WTC11 (cell line): ENCODE measurements around the gene MTREX. TPM values are rescaled to one million over a fixed set of nuclear protein-coding genes. Genes with fewer than 3 reads are reported as not detected.

ENCODE experiments used
- ATAC-seq: fragments of 200-7000 bp; cut with Tn5 transposase; 2 replicates; pipeline ENCODE4 v1.10.0; 2021; ENCODE audit warnings: mild to moderate bottlenecking, moderate library complexity
- CTCF ChIA-PET: fragments of 300-600 bp; sonication (Branson Sonifier 250); formaldehyde crosslinking; loops from one replicate; lab custom pipeline; 2021; ENCODE audit warnings: antibody characterized with exemption; lab: Charles Lee
- POLR2A ChIA-PET: fragments of 350-600 bp; sonication (Branson Sonifier 250); formaldehyde crosslinking; loops from one replicate; lab custom pipeline; 2021; ENCODE audit warnings: antibody characterized with exemption; lab: Charles Lee
- DNase-seq: peaks from one replicate; pipeline ENCODE4 v3.0.0; 2021; ENCODE audit warnings: low spot score
- H3K27ac Mint-ChIP-seq: 2 replicates; pipeline ENCODE4 v1.8.0; 2021; ENCODE audit warnings: mixed read lengths
- H3K27me3 Mint-ChIP-seq: 2 replicates; pipeline ENCODE4 v1.8.0; 2021; ENCODE audit warnings: low read depth, mild to moderate bottlenecking, moderate library complexity, mixed read lengths
- H3K36me3 Mint-ChIP-seq: 2 replicates; pipeline ENCODE4 v1.8.0; 2021; ENCODE audit warnings: mixed read lengths
- H3K4me1 Mint-ChIP-seq: 2 replicates; pipeline ENCODE4 v1.8.0; 2022; ENCODE audit warnings: mixed read lengths
- H3K4me3 Mint-ChIP-seq: 2 replicates; pipeline ENCODE4 v1.8.0; 2021; ENCODE audit warnings: mild to moderate bottlenecking, moderate library complexity, mixed read lengths
- H3K9me3 Mint-ChIP-seq: 2 replicates; pipeline ENCODE4 v1.8.0; 2021; ENCODE audit warnings: mixed read lengths
- ARID4B ChIP-seq: sonication (generic); formaldehyde crosslinking; IDR thresholded peaks from 2 replicates; pipeline ENCODE4 v1.8.0; 2023; ENCODE audit warnings: missing genetic modification reagents, mild to moderate bottlenecking, borderline replicate concordance
- FOXK1 ChIP-seq: sonication (generic); formaldehyde crosslinking; IDR thresholded peaks from 2 replicates; pipeline ENCODE4 v1.8.0; 2022; ENCODE audit warnings: mild to moderate bottlenecking, moderate library complexity, missing genetic modification reagents
- GTF2I ChIP-seq: fragments of 250-450 bp; sonication (Bioruptor Pico); conservative IDR thresholded peaks from 2 replicates; pipeline ENCODE4 v1.4.0; 2021; ENCODE audit warnings: mild to moderate bottlenecking
- KAT7 ChIP-seq: sonication (generic); formaldehyde crosslinking; IDR thresholded peaks from 2 replicates; pipeline ENCODE4 v1.8.1; 2023; ENCODE audit warnings: missing genetic modification reagents, mild to moderate bottlenecking, borderline replicate concordance
- NFE2L1 ChIP-seq: sonication (generic); formaldehyde crosslinking; IDR thresholded peaks from 2 replicates; pipeline ENCODE4 v1.8.1; 2023; ENCODE audit warnings: missing genetic modification reagents
- SMAD4 ChIP-seq: sonication (generic); formaldehyde crosslinking; IDR thresholded peaks from 2 replicates; pipeline ENCODE4 v1.8.0; 2022; ENCODE audit warnings: mild to moderate bottlenecking, missing genetic modification reagents
- USF2 ChIP-seq: sonication (generic); formaldehyde crosslinking; IDR thresholded peaks from 2 replicates; pipeline ENCODE4 v1.8.1; 2023; ENCODE audit warnings: mild to moderate bottlenecking, missing genetic modification reagents, moderate library complexity
- ZBTB21 ChIP-seq: sonication (generic); formaldehyde crosslinking; IDR thresholded peaks from 2 replicates; pipeline ENCODE4 v1.8.1; 2023; ENCODE audit warnings: mild to moderate bottlenecking, missing genetic modification reagents, borderline replicate concordance
- ZNF138 ChIP-seq: sonication (generic); formaldehyde crosslinking; conservative IDR thresholded peaks from 2 replicates; pipeline ENCODE4 v1.8.1; 2022; ENCODE audit warnings: mild to moderate bottlenecking, moderate library complexity, missing genetic modification reagents
- ZNF317 ChIP-seq: sonication (generic); formaldehyde crosslinking; IDR thresholded peaks from 2 replicates; pipeline ENCODE4 v1.8.1; 2023; ENCODE audit warnings: low read depth, mild to moderate bottlenecking, moderate library complexity, missing genetic modification reagents, borderline replicate concordance
- ZNF396 ChIP-seq: fragments of 250-450 bp; sonication (Bioruptor Pico); IDR thresholded peaks from 2 replicates; pipeline ENCODE4 v1.8.0; 2021; ENCODE audit warnings: mild to moderate bottlenecking, moderate library complexity, borderline replicate concordance
- ZNF671 ChIP-seq: fragments of 250-450 bp; sonication (Bioruptor Pico); IDR thresholded peaks from 2 replicates; pipeline ENCODE4 v1.8.0; 2021; ENCODE audit warnings: mild to moderate bottlenecking
- total RNA-seq: library from RNA; stranded (reverse); gene quantifications from 3 replicates; pipeline ENCODE4 v1.2.3, GENCODE V29; 2021

Gene MTREX
- total RNA-seq, 1 experiment from 2014 or later: 110 TPM

- Mint-ChIP-seq H3K27me3 (no peaks in the 10 kb centered on the region), H3K27ac (peak overlapping the region; percentile 87), H3K4me3 (no peak overlapping the region), H3K36me3 (peaks cover 28% of the 10 kb centered on the region), H3K4me1 (peaks cover 46% of the 10 kb centered on the region), H3K9me3 (peaks cover 3% of the 10 kb centered on the region)
- TF ChIP-seq ARID4B (CRISPR knock-in tag): no peak
- TF ChIP-seq ZNF396 (CRISPR knock-in tag): no peak
- no peak for TF ChIP-seq SMAD4 (CRISPR knock-in tag)
- no peak for DNase-seq
- CTCF ChIA-PET: interaction anchor here (5.1 kb wide), 1 partner anchor 251 kb away, joined by 21 read pairs; no protein-coding TSS in a partner anchor
- POLR2A ChIA-PET: no interaction called here
- ATAC-seq: peak; percentile 46
Measured at GRCh38 chr5:55441107-55441771, 133.4 kb downstream of the MTREX start.

- peak overlapping the region; percentile 87; the same call in 1 of the 2 replicates for H3K27ac Mint-ChIP-seq
- POLR2A ChIA-PET: no interaction called here
- peaks cover 22% of the 10 kb centered on the region for H3K36me3 Mint-ChIP-seq
- ATAC-seq (no peak), DNase-seq (no peak)
- CTCF ChIA-PET: interaction anchor here (5.1 kb wide), 1 partner anchor 250 kb away, joined by 21 read pairs; no protein-coding TSS in a partner anchor
- H3K27me3 Mint-ChIP-seq: no peaks in the 10 kb centered on the region
- TF ChIP-seq ZNF138 (CRISPR knock-in tag): no peak
- TF ChIP-seq NFE2L1 (CRISPR knock-in tag): no peak
- no peak for TF ChIP-seq KAT7
- no peak for TF ChIP-seq ZNF317
- no peak for TF ChIP-seq ZBTB21 (CRISPR knock-in tag)
- TF ChIP-seq ZNF671: no peak
- no peak for TF ChIP-seq SMAD4 (CRISPR knock-in tag)
- no peak for TF ChIP-seq USF2 (CRISPR knock-in tag)
- TF ChIP-seq GTF2I (CRISPR knock-in tag): no peak
- no peak for TF ChIP-seq ARID4B (CRISPR knock-in tag)
- no peak for TF ChIP-seq FOXK1 (CRISPR knock-in tag)
- H3K4me1 Mint-ChIP-seq: peaks cover 49% of the 10 kb centered on the region
- no peak overlapping the region for H3K4me3 Mint-ChIP-seq
- H3K9me3 Mint-ChIP-seq: no peaks in the 10 kb centered on the region
Measured at GRCh38 chr5:55441954-55442353, 134.2 kb downstream of the MTREX start.
